Subcutaneous adipose tissue (tissue), 4 donors: ENCODE results near the gene RHOT1. TPM values are rescaled to one million over a fixed set of nuclear protein-coding genes. Genes with fewer than 3 reads are reported as not detected.

Experiments used
- CTCF ChIP-seq: fragments of 450-650 bp; IDR thresholded peaks from one replicate; pipeline ENCODE4 v1.5.1; 2016; ENCODE audit warnings: low read depth, mild to moderate bottlenecking, control low read depth, antibody characterized with exemption, moderate library complexity
- total RNA-seq, 4 donors: library from RNA; depleted of rRNA; stranded (reverse); fragments of >200 nt; gene quantifications; one replicate each; pipeline ENCODE4 v1.1.0, GENCODE V29; 2016

Gene RHOT1
- total RNA-seq, 4 donors from 2014 or later: 56.6 to 112 (median 67.5) TPM

- TF ChIP-seq CTCF: no peak
Observed at GRCh38 chr17:32118835-32119234, 23.5 kb upstream of the RHOT1 start.

GRCh38 chr17:32120141-32120540 lies 22.2 kb upstream of the RHOT1 start:
- TF ChIP-seq CTCF: no peak

GRCh38 chr17:32120716-32121115 lies 21.6 kb upstream of the RHOT1 start:
- no peak for TF ChIP-seq CTCF

- TF ChIP-seq CTCF: no peak
Observed at GRCh38 chr17:32123782-32124181, 18.5 kb upstream of the RHOT1 start.

GRCh38 chr17:32124985-32125847 lies 17.1 kb upstream of the RHOT1 start:
- TF ChIP-seq CTCF: no peak

- no peak for TF ChIP-seq CTCF
Observed at GRCh38 chr17:32125848-32126153, 16.5 kb upstream of the RHOT1 start.

GRCh38 chr17:32126325-32126724 lies 16.0 kb upstream of the RHOT1 start:
- no peak for TF ChIP-seq CTCF
